Chondrocyte (in vitro differentiated cells): ENCODE data around the gene SLC39A6. TPM values are rescaled to one million over a fixed set of nuclear protein-coding genes. Genes with fewer than 3 reads are reported as not detected.

Source experiments
- DNase-seq: peaks from one replicate; pipeline ENCODE4 v3.0.0; 2021; ENCODE audit warnings: mixed read lengths, low spot score
- H3K27ac Mint-ChIP-seq: one replicate; pipeline ENCODE4 v1.8.0; 2021; ENCODE audit warnings: mild to moderate bottlenecking, moderate library complexity, mixed read lengths; ENCODE audit not compliant: unreplicated experiment
- H3K27me3 Mint-ChIP-seq: 2 replicates; pipeline ENCODE4 v1.8.0; 2021; ENCODE audit warnings: low read depth, mixed read lengths
- H3K36me3 Mint-ChIP-seq: 2 replicates; pipeline ENCODE4 v1.8.0; 2021; ENCODE audit warnings: low read depth, mixed read lengths
- H3K4me1 Mint-ChIP-seq: 2 replicates; pipeline ENCODE4 v1.8.0; 2021; ENCODE audit warnings: low read depth, mild to moderate bottlenecking, mixed read lengths
- H3K4me3 Mint-ChIP-seq: one replicate; pipeline ENCODE4 v1.8.0; 2021; ENCODE audit warnings: mild to moderate bottlenecking, moderate library complexity, mixed read lengths; ENCODE audit not compliant: unreplicated experiment
- H3K9me3 Mint-ChIP-seq: 2 replicates; pipeline ENCODE4 v1.8.0; 2021; ENCODE audit warnings: low read depth, mixed read lengths
- CTCF ChIP-seq: fragments of 200-600 bp; sonication (generic); IDR thresholded peaks from 2 replicates; pipeline ENCODE4 v1.5.0; 2021; ENCODE audit warnings: antibody characterized with exemption, mild to moderate bottlenecking, moderate library complexity
- total RNA-seq: library from RNA; stranded (reverse); gene quantifications from 3 replicates; pipeline ENCODE4 v1.2.1, GENCODE V29; 2021

SLC39A6 gene
- total RNA-seq, 1 donor from 2014 or later = 86.4 TPM

DNA sequence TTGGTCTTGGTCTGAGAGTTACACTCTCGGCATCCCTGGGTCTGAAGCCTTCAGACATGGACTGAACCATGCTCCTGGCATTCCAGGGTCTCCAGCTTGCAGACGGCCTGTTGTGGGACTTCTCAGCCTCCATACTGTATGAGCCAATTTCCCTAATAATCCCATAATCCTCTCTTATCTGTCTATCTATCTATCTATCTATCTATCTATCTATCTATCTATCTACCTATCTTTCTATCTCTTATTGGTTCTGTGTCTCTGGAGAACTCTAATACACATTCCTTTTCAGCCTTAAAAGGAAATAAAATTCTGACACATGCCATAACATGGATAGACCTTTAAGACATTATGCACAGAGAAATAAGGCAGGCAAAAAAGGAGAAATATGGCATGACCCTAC, 24.4 kb downstream of the SLC39A6 start:
- H3K9me3 Mint-ChIP-seq = peaks cover 26% of the 10 kb centered on the region
- no peak for TF ChIP-seq CTCF

DNA sequence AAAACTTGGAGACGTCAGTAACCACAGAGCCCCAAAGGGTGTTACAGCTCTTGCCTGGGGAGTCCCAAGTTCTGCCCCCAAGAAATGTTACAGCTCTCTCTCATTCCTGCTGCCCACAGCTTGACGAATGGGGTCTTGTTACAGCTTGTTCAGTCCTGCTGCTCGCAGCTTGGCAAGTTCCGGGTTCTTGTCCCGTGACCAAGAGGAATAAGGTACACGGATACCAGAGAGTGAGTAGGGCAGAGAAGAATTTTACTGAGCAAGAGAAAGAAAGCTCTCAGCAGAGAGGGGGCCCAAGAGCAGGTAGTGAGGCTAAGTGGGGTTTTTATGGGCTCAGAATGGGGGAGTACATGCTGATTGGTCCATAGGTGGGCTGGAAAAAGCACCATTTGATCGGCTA, 27.2 kb downstream of the SLC39A6 start:
- no peak overlapping the region for H3K27ac Mint-ChIP-seq
- H3K4me1 Mint-ChIP-seq = no peaks in the 10 kb centered on the region
- no peak for TF ChIP-seq CTCF
- H3K4me3 Mint-ChIP-seq = no peak overlapping the region
- peaks cover 26% of the 10 kb centered on the region for H3K9me3 Mint-ChIP-seq
- H3K27me3 Mint-ChIP-seq = peaks cover 6% of the 10 kb centered on the region
- peaks cover 13% of the 10 kb centered on the region for H3K36me3 Mint-ChIP-seq
- no peak for DNase-seq

More for the DNA sequence above, 24.4 kb downstream of the SLC39A6 start:
- no peaks in the 10 kb centered on the region for H3K4me1 Mint-ChIP-seq
- no peak for DNase-seq
- peaks cover 16% of the 10 kb centered on the region for H3K36me3 Mint-ChIP-seq
- peaks cover 2% of the 10 kb centered on the region for H3K27me3 Mint-ChIP-seq
- H3K4me3 Mint-ChIP-seq = no peak overlapping the region
- no peak overlapping the region for H3K27ac Mint-ChIP-seq

DNA sequence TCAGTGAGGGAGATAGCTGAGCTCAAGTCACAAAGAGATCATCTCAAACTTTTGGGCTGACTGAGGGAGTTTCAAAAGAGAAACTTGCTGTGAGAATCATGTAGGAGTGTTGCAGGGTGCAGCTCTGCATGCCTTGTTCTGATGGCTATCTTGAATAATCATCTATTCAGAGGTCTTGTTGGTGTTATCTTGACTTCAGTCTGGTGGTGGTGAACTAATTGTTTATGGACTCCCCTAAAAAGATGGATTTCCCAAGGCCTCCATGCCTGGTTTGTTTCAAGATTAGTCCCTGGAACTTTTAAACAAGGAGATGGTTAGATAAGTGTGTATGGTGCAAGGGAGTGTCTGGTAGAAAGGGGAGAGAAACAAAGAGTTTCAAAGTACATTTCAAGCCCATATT, 29.8 kb downstream of the SLC39A6 start:
- no peak for DNase-seq

GRCh38 chr18:36096955-36097354, 32.2 kb downstream of the SLC39A6 start:
- no peak overlapping the region for H3K4me3 Mint-ChIP-seq
- H3K36me3 Mint-ChIP-seq = peaks cover under 1% of the 10 kb centered on the region
- peaks cover 11% of the 10 kb centered on the region for H3K27me3 Mint-ChIP-seq
- no peak for TF ChIP-seq CTCF
- H3K9me3 Mint-ChIP-seq = peaks cover 1% of the 10 kb centered on the region
- H3K27ac Mint-ChIP-seq = no peak overlapping the region
- no peaks in the 10 kb centered on the region for H3K4me1 Mint-ChIP-seq
- no peak for DNase-seq

More for the DNA sequence above, 29.8 kb downstream of the SLC39A6 start:
- Mint-ChIP-seq H3K27ac (no peak overlapping the region), H3K4me1 (no peaks in the 10 kb centered on the region), H3K4me3 (no peak overlapping the region), H3K27me3 (peaks cover 11% of the 10 kb centered on the region), H3K9me3 (peaks cover 22% of the 10 kb centered on the region), H3K36me3 (peaks cover 11% of the 10 kb centered on the region)
- TF ChIP-seq CTCF = no peak

- TF ChIP-seq CTCF = peak; percentile 92
- DNase-seq = no peak
- no peaks in the 10 kb centered on the region for H3K36me3 Mint-ChIP-seq
- H3K27me3 Mint-ChIP-seq = peaks cover 11% of the 10 kb centered on the region
- H3K27ac Mint-ChIP-seq = no peak overlapping the region
- no peak overlapping the region for H3K4me3 Mint-ChIP-seq
- H3K4me1 Mint-ChIP-seq = no peaks in the 10 kb centered on the region
- H3K9me3 Mint-ChIP-seq = no peaks in the 10 kb centered on the region
Measured at GRCh38 chr18:36095936-36096519, 33.1 kb downstream of the SLC39A6 start.
